Stimulated activated CD8-positive, alpha-beta memory T cell treated with anti-CD3 and anti-CD28 coated beads, Interleukin-15, amount 100 ng/mL, for 4 hours (primary cell): ENCODE measurements around the gene CDC42.
"Not testable (repeated sequence)": the region's sequence is repeated elsewhere in the genome, so short reads cannot be mapped to it uniquely, and the experiment has no call there.

Experiments
- DNase-seq, 2 donors: peaks; one replicate each; pipeline ENCODE4 v3.0.0-alpha.2; 2020; ENCODE audit warnings: low read depth in 2 of 2

Gene CDC42

DNA sequence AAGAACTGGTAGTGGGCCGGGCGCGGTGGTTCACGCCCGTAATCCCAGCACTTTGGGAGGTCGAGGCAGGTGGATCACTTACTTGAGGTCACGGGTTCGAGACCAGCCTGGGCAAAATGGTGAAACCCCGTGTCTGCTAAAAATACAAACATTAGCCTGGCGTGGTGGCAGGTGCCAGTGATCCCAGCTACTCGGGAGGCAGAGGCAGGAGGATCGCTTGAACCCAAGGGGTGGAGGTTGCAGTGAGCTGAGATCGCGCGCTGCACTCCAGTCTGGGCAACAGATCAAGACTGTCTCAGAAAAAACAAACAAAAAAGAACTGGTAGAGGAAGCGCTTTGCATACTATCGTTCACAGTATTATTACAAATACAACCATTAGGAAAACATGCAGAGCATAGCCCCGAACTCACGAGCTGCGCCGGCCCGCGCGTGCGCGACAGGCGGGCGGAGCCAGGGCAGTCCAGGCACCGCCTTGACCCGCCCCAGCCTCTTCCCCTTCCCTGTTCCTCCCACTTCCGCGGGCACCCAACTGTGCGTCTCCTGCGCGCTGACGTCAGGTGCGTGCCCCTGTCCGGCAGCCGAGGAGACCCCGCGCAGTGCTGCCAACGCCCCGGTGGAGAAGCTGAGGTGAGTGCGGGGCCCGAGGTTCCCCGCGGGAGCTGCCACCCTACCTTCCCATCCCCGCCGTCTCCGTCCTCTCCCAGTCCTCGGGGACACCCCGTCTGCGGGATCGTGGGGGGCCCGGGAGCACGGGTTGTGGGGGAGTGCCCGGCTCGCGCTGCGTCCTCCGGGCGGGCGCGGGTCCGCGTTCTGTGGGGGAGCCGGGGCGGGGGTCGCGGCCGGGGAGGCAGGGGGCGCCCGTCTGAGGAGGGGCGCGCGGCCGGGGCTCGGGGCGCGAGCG lies at the start of gene CDC42:
Gene CDC42, plus strand, starts transcription at position 595 of the 902 bp plus-strand sequence. CDS start 25,770 bp downstream, outside the sequence.
- peak; percentile 91 to 92 for DNase-seq

DNA sequence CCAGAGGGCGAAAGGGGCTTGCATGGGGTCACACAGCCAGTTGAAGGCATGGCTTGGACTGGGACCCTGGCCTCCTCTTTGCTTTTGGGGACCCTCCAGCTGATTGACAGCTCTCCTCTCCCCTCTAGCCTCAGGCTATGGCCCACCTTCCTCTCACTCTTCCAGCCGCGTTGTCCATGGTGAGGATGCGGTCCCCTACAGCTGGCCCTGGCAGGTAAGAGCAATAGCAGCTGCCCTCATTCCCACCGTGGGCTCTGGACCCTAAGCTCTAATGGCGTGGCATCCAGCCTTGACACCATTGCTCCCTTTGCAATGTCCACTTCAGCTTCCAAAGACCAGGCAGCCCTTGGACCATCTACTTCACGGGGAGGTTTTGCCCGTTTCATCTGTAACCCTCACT lies 49.6 kb upstream of the CDC42 start:
- not testable (repeated sequence) for DNase-seq

DNA sequence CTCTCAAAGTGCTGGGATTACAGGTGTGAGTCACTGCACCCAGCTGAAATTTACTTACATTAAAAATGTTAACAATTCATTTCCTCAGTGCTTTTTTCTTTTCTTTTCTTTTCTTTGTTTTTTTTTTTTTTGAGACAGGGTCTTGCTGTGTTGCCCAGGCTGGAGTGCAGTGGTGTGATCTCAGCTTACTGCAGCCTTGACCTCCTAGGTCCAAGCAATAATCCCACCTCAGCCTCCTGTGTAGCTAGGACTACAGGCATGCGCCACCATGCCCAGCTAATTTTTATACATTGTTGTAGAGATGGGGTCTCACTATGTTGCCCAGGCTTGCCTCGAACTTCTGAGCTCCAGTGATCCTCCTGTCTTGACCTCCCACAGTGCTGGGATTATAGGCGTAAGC lies 48.5 kb upstream of the CDC42 start:
- DNase-seq, result not testable (repeated sequence)

DNA sequence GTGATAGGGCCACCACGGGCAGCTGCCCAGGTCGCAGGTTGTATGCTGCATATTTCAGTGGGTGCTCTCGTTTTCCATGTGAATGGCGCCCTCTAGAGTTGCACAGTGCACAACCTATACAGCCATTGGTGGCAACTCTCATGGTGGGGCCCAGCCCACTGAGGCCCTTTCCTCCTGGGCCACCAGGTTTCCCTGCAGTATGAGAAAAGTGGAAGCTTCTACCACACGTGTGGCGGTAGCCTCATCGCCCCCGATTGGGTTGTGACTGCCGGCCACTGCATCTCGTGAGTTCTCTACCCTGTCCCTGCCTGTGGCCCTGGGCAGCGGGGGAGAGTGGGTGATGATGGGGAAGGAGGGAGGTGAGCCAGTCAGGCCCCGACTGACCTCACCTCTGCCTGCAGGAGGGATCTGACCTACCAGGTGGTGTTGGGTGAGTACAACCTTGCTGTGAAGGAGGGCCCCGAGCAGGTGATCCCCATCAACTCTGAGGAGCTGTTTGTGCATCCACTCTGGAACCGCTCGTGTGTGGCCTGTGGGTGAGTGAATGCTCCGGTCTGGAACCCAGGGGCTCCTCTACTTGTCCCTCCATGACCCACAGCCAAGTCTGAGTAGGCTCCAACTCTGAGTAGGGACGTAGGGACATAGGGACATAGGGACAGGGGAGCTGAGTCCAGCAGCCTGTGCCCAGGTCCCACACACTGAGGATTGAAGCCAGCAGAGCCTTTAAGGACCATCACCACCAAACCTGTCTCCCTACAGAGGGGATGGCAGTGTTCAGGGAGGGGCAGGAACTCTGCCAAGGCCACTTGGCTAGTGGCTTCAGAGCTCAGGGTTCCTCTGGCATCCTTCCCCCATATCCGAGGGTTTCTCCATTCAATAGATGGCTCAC lies 47.0 kb upstream of the CDC42 start:
- not testable (repeated sequence) for DNase-seq

DNA sequence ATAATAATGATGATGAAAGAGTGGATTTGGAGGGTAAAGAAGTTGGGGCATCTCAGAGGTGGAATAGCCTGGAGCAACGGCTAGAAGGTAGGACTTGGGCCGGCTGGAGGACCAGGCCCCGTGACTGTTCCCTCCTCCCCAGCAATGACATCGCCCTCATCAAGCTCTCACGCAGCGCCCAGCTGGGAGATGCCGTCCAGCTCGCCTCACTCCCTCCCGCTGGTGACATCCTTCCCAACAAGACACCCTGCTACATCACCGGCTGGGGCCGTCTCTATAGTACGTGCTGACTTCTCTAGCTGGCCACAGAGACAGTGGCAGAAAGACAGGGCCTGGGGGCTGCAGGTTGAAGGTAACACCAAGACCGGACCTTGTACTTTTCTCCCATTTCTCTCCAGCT lies 45.8 kb upstream of the CDC42 start:
- not testable (repeated sequence) for DNase-seq

DNA sequence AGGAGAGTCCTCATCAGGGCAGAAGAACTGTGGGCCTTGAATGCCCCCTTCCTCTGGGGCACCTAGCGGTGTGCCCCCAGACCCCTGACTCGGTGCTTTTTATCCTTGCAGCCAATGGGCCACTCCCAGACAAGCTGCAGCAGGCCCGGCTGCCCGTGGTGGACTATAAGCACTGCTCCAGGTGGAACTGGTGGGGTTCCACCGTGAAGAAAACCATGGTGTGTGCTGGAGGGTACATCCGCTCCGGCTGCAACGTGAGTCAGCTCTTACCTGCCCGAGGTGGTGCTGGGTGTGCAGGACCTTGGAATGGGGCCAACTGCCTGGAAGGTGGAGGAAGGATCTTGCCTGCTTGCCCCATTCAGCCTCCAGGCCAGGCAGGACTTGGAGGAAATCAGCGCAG lies 45.2 kb upstream of the CDC42 start:
- not testable (repeated sequence) for DNase-seq

DNA sequence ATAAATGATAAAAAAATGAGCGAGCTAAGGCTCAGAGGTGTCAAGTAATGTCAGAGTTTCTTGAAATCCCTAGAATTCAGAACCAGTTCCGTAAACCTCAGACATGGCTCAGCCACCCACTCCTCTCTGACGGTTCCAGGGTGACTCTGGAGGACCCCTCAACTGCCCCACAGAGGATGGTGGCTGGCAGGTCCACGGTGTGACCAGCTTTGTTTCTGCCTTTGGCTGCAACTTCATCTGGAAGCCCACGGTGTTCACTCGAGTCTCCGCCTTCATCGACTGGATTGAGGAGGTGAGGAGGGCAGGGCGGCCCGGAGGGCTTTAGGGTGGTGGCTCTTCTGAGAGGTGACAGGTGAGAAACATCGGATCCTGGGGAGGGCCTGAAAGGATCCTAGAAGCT lies 42.9 kb upstream of the CDC42 start:
- DNase-seq, result not testable (repeated sequence)

DNA sequence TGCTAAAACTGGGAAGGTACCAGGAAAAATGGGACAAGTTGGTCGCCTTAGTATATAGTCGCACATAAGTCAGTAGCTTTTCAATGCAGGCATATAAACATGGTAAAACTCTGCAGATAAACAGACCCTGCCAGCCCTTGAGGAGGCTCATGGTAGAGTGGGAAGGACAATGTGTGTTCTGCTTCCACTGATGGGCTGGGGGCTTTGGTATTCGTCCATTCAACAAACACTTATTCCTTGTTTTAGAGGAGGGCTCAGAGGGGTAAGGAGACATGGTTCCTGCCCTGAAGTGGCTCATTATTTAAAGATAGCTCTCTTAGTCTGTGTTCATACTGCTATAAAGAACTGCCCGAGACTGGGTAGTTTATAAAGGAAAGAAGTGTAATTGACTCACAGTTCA lies 39.8 kb upstream of the CDC42 start:
- DNase-seq, result not testable (repeated sequence)

DNA sequence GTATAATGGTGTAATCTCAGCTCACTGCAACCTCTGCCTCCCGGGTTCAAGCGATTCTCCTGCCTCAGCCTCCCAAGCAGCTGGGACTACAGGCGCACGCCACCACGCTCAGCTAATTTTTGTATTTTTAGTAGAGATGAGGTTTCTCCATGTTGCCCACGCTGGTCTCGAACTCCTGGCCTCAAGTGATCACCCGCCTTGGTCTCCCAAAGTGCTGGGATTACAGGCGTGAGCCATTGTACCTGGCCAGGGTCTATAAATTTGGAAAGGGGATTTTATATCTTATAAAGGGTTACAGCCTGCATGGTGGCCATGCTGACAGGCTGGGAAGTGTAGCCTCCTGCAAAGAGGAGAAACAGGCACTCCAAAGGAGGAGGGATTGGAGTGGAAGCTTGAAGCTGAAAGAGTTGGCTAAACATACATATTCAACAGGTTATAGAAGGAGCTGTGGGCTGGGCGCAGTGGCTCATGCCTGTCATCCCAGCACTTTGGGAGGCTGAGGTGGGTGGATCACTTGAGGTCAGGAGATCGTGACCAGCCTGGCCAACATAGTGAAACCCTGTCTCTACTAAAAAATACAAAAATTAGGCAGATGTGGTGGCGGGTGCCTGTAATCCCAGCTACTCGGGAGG lies 37.8 kb upstream of the CDC42 start:
- not testable (repeated sequence) for DNase-seq

DNA sequence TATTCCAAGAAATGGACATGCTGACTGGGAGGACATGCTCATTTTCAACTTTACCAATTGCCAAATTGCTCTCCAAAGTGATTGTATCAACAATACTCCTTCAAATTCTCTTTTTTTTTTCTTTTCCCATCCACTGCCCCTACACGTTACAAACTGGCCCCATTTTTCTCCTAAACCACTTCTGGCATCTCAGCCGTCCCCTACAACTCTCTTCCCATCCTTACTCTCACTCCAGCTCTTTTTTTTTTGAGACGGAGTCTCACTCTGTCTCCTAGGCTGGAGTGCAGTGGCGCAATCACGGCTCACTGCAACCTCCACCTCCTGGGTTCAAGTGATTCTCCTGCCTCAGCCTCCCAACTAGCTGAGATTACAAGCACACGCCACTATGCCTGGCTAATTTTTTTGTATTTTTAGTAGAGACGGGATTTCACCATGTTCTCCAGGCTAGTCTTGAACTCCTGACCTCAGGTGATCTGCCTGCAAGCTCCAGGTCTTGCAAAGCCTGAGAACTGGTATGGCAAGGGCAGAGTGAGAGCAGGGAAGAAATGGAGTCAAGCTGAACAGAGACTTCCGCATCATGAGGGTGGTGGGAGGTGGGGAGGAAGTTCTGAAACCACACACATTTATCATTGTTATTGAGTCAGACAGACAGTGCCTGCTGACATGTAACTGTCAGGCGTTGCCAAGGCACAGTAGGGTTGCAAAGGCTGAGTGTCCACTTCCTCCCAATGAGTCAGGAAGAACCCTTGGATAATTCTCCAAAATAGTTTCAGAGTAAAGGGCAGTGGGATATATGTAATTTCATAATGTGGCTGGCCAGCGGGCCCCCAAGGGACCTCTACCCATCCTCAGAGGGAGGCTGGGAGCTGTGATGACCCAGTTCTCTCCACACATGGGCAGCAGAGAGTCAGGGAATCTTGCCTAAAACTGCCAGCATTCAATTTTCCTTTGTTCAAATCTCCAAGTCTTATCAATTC lies 33.6 kb upstream of the CDC42 start:
- DNase-seq, result peak; percentile 24 to 55

DNA sequence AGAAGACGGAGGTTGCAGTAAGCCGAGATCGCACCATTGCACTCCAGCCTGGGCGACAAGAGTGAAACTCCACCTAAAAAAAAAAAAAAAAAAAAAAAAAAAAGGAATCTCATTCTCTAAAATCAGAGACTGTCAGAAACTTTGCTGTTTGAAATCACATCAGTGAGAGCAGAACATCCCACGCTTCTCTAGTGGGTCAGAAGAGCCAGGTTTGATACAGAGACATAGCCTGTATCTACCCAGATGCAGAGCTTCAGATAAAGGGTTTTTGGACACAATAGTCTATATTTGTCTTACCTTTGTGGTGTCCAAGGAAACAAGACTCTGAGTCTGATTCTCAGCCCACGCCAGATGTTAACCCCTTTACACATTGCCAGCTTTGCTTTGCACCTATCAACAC lies 31.4 kb upstream of the CDC42 start:
- DNase-seq, result no peak

DNA sequence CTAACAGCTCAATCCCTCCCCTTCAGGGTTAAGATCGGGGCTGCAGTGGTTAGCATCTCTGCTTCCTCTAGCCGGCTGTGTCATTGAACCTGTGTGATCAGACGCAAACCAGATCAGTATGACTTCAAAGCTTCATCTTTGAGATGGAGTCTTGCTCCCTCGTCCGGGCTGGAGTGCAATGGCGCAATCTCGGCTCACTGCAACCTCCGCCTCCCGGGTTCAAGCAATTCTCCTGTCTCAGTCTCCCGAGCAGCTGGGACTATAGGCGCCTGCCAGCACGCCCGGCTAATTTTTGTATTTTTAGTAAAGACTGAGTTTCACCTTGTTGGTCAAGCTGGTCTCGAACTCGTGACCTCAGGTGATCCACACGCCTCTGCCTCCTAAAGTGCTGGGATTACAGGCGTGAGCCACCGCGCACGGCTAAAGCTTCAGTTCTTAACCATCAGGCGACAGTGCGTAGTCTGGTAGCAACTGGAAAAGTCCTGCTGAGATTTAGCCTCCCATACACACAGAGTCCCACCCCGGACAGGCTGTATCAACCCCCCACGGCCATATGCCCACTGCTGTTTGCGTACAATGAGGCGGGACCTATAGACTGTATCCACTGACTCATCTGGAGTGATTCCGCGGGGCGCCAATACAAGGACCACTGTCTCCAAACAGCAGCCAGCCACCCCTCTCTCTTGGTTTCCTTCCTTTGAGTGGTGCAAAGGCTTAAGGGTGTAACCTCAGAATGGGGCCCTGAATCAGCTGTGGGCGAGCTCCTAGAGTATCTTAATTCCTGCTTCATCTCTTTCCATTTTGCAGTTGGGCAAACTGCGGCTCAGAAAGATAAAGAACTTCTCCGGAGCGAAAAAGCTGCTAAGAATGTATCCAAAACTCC lies 27.8 kb upstream of the CDC42 start:
- DNase-seq, result peak; percentile 46 to 52

DNA sequence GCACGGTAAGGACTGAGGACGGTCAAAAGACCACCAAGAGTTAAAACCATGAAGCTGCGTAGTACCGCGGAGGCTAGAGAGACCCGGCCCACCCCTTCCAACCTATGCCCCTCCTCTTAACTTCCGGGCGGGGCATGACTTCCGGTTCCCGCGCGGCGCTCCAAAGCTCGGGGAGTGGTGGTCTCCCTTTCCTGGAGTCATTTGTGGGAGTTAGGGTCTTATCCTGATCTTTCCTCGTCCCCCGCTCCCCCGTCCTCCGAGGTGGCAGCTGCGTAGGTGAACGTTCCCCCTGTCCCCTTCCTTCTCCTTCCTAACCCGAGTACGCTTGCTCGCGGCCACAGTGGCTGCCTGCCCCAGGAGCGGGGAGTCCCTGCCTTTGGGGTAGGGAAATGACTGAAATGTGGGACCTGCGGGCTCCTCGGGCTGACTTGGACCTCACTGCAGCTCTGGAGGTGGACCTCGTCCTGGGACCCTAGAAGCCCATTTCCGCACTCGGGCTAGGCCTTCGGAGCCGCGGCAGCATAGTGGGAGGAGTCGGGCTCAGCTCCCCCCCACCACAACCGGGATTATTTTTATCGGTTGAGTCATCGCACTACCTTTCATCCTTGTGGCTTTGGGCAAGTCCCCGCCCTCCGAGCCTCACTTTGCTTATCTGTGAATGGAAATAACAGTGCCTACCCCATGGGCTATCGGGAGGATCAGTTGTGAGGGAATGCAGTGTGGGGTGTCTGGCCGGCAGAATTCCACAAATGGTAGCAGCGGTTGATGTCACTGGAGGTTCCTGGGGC lies 26.9 kb upstream of the CDC42 start:
- peak; percentile 76 to 91 for DNase-seq

DNA sequence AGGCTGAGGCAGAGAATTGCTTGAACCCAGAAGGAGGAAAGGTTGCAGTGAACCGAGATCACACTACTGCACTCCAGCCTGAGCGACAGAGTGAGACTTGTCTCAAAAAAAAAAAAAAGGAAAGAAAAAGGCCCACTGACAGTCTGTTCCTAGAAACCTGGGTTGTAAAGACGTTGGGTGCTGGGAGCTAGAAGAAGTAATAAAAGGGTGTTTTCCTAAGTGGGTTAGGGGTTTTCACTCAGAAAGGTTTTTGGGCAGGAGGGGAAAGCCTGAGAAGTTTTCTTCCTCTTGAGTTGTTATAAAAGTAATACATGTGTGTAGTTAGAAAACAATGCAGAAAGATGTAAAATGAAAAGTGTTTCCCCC lies 25.6 kb upstream of the CDC42 start:
- no peak for DNase-seq

DNA sequence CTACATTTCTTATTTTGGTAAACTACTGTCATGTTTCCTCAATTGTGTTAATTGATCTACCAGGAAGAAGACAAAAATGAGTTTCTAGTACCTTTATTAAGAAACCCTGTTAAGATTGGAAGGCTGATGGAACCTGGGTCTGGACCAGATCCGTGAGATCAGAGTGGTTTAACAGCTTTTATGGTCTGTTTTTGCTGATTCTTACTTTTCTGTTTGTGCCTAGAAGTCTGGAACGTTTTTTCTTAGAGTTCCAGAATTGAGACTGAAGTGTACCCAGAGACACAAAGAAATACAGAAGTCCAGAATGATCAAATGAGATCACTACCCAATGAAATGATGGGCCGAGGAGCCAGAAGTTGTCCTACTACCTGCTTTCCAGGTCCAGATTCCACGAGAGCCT lies 22.5 kb upstream of the CDC42 start:
- DNase-seq, result no peak

DNA sequence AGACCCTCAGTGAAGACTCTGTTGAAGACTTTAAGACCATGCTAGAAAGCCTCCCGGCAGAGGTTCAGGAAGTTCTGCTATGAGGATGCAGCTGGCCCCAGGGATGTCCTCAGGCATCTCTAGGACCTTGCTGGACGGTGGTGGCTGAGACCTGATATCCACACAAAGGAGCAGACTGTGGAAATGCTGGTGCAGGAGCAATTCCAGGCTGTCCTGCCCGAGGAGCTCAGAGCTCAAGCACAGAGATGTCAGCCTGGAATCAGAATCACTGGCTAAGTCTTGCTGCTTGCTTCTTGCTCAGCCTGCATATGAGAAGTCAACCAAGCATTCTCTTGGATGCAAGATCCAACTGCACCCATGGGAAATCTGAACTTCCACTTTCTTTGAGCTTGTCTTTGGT lies 22.0 kb upstream of the CDC42 start:
- no peak for DNase-seq

DNA sequence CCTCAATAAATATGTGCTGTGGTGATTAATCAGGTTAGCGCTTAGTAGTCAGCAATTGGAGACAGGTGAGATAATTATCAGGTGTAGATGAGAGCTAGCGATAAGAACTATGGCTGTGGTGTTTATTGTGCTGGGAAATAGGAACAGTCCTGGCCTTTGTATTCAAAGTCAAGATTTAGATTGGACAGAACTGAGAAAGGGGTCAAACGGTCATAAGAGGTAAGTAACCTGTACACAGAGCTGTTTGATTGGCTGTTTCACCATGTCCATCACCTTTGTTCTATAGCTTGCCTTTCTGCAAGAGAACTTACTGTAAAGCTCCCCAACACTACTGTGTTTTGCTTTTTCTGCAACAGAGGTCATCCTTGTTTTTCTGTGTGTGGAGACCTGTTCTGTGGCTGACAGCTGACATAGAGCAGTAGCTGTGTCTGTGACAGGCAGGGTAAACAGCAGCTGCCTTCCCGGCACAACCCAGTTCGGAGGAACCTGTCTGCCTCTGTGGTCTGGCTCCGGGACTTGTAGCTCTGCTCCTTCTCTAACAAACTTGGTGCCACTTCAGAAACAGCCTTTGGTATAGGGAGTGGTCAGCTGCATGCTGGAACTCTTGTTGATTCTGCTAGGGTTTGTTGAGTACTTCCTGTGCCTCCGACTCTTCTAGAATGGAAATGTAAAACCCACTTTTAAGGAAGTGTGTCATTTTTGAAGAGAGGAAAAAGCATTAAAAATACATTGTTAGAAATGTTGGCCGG lies 21.1 kb upstream of the CDC42 start:
- no peak for DNase-seq

DNA sequence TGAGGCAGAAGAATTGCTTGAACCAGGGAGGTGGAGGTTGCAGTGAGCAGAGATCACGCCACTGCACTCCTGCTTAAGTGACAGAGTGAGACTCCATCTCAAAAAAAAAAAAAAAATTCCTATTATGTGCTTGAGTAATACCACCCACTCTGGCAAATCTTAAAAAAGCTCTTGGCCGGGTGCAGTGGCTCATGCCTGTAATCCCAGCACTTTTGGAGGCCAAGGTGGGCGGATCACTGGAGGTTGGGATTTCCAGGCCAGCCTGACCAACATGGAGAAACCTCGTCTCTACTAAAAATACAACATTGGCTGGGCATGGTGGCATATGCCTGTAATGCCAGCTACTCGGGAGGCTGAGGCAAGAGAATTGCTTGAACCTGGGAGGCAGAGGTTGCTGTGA lies 17.7 kb upstream of the CDC42 start:
- not testable (repeated sequence) for DNase-seq
